GM06990 (cell line): ENCODE results near the gene NUDT6.

Experiments
- DNase-seq: peaks from one replicate; pipeline ENCODE4 v3.0.0-alpha.2; 2011; ENCODE audit not compliant: insufficient read length; ENCODE audit errors: extremely low read depth
- H3K27me3 ChIP-seq: replicated peaks from 2 replicates; pipeline ENCODE4 v1.6.0; 2011; ENCODE audit warnings: low read length; ENCODE audit not compliant: control insufficient read depth, insufficient read depth
- H3K36me3 ChIP-seq: 2 replicates; pipeline ENCODE4 v1.5.1; 2011; ENCODE audit warnings: low read length; ENCODE audit not compliant: control insufficient read depth, insufficient read depth
- H3K4me3 ChIP-seq: replicated peaks from 2 replicates; pipeline ENCODE4 v1.5.1; 2011; ENCODE audit warnings: low read depth, mild to moderate bottlenecking, control low read depth, low read length
- CTCF ChIP-seq: IDR thresholded peaks from 2 replicates; pipeline ENCODE4 v1.5.1; 2011; ENCODE audit warnings: low read length, control low read depth, mild to moderate bottlenecking, inconsistent platforms; ENCODE audit not compliant: insufficient read depth, poor library complexity, severe bottlenecking

NUDT6 gene

DNA sequence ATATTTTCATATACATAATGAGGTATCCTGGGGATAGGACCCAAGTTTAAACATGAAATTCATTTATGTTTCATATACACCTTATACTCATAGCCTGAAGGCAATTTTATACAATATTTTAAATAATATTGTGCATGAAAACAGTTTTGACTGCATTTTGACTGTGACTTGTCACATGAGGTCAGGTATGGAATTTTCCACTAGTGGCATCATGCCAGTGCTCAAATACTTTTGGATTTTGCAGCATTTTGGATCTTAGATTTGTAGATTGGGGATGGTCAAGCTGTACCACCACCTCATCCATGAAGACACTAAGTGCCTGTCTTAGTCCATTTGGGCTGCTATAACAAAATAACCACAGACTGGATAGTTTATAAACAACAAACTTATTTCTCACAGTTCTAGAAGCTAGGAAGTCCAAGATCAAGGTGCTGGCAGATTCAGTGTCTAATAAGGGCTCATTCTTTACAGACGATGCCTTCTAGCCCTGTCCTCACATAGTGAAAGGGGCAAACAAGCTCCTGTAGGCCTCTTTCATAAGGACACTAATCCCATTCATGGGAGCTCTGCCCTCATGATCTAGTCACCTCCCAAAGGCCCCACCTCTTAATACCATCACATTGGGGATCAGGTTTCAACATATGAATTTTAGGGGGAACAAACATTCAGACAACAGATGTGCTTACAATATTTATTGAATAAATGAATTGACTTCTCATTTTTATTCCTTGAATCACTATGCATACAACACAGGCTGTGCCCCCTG lies 9.4 kb downstream of the NUDT6 start:
- no peaks in the 10 kb centered on the region for H3K27me3 ChIP-seq
- no peak for DNase-seq
- H3K4me3 ChIP-seq = no peak overlapping the region
- no peaks in the 10 kb centered on the region for H3K36me3 ChIP-seq
- TF ChIP-seq CTCF = no peak

DNA sequence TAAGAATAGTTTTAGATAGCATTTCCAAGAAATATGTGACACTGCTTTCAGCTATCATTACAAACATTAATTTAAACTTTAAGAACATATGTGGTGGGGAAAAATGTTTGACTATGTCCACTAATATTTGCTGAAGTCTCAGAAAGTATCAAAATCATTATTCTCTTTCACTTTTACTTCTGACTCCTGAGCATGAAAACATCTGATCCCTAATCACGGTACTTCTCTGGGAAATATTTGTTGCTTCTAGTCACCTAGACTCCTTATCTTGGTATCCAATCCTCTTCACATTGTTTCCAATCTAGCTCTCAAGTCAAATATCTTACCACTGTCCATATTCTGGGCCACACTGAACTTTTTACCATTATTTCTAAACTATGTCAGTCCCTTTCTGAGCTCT lies 10.8 kb downstream of the NUDT6 start:
- no peaks in the 10 kb centered on the region for H3K27me3 ChIP-seq
- no peaks in the 10 kb centered on the region for H3K36me3 ChIP-seq
- TF ChIP-seq CTCF = no peak
- no peak for DNase-seq
- no peak overlapping the region for H3K4me3 ChIP-seq

DNA sequence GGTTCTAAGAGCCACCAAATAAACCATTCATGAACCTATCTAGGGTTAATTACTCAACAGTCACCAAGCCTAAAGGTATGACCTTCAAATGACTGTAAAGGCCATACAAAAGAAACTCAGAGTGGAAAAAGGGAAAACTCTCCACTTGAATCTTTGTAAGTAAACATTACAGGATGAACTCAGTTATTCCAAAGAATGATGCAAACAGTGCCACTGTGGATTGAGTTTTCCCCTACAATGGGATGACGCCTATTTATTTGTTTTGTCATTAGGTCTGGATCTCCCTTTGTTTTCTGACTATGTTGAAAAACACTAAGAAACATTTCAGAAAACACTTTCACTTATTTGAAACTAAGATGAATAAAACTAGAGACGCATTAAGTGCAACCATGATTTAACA lies 12.7 kb downstream of the NUDT6 start:
- H3K27me3 ChIP-seq = no peaks in the 10 kb centered on the region
- TF ChIP-seq CTCF = no peak

GRCh38 chr4:122908223-122908622 lies 14.2 kb downstream of the NUDT6 start:
- H3K36me3 ChIP-seq = no peaks in the 10 kb centered on the region
- TF ChIP-seq CTCF = no peak
- no peaks in the 10 kb centered on the region for H3K27me3 ChIP-seq
- no peak overlapping the region for H3K4me3 ChIP-seq
- DNase-seq = no peak

More for the DNA sequence above, 12.7 kb downstream of the NUDT6 start:
- no peak for DNase-seq
- H3K4me3 ChIP-seq = no peak overlapping the region
- H3K36me3 ChIP-seq = no peaks in the 10 kb centered on the region

GRCh38 chr4:122906859-122907305 lies 15.5 kb downstream of the NUDT6 start:
- no peak for TF ChIP-seq CTCF
- no peaks in the 10 kb centered on the region for H3K36me3 ChIP-seq
- no peak for DNase-seq
- H3K4me3 ChIP-seq = no peak overlapping the region
- no peaks in the 10 kb centered on the region for H3K27me3 ChIP-seq
